ENCODE data around the gene KRTAP3-1. TPM values are rescaled to one million over a fixed set of nuclear protein-coding genes. Genes with fewer than 3 reads are reported as not detected.

Gene KRTAP3-1
- total and polyA plus RNA-seq, 8 donors: 0.19 TPM; not detected in 7

GRCh38 chr17:40997361-40997760 lies 11.6 kb downstream of the KRTAP3-1 start:
- H3K9me3 ChIP-seq: no peaks in the 10 kb centered on the region
- 59% methylated on average over 2 of the region's 2 CpGs for WGBS, 2 donors
- no peak for FAIRE-seq

GRCh38 chr17:40996829-40997228 lies 12.1 kb downstream of the KRTAP3-1 start:
- intact Hi-C loops (cut with DNase I): no loop called here
- WGBS, 2 donors: 68 to 78% methylated on average over 4 of the region's 4 CpGs

More at GRCh38 chr17:40997361-40997760, 11.6 kb downstream of the KRTAP3-1 start:
- no peak for DNase-seq
- Histone ChIP-seq H3K27me3 (no peaks in the 10 kb centered on the region), H3K36me3 (no peaks in the 10 kb centered on the region), H3K4me3 (no peak overlapping the region), H3K4me1 (no peaks in the 10 kb centered on the region), H3K27ac (no peak overlapping the region)
- intact Hi-C loops (cut with DNase I): no loop called here
- no peak for ATAC-seq
- no peak for TF ChIP-seq CTCF (IDR thresholded peaks at IDR 0.05)

GRCh38 chr17:40995116-40995515 lies 13.8 kb downstream of the KRTAP3-1 start:
- Histone ChIP-seq H3K27me3 (no peaks in the 10 kb centered on the region), H3K4me3 (no peak overlapping the region), H3K9me3 (no peaks in the 10 kb centered on the region), H3K27ac (no peak overlapping the region), H3K4me1 (no peaks in the 10 kb centered on the region), H3K36me3 (no peaks in the 10 kb centered on the region)
- intact Hi-C loops (cut with DNase I): no loop called here
- no peak for TF ChIP-seq CTCF (IDR thresholded peaks at IDR 0.05)
- 24 to 29% methylated on average over 1 of the region's 1 CpG for WGBS, 2 donors
- DNase-seq (no peak), ATAC-seq (no peak), FAIRE-seq (no peak)

More at GRCh38 chr17:40996829-40997228, 12.1 kb downstream of the KRTAP3-1 start:
- no peak for TF ChIP-seq CTCF (IDR thresholded peaks at IDR 0.05)
- Histone ChIP-seq H3K4me3 (no peak overlapping the region), H3K27me3 (no peaks in the 10 kb centered on the region), H3K4me1 (no peaks in the 10 kb centered on the region), H3K36me3 (no peaks in the 10 kb centered on the region), H3K27ac (no peak overlapping the region), H3K9me3 (no peaks in the 10 kb centered on the region)
- no peak for FAIRE-seq
- no peak for ATAC-seq
- DNase-seq: no peak

- no peak for TF ChIP-seq CTCF (IDR thresholded peaks at IDR 0.05)
- H3K4me1 ChIP-seq: no peaks in the 10 kb centered on the region
- H3K27me3 ChIP-seq: no peaks in the 10 kb centered on the region
- no peak for ATAC-seq
- no peak for FAIRE-seq
- no peaks in the 10 kb centered on the region for H3K9me3 ChIP-seq
- 56 to 71% methylated on average over 4 of the region's 4 CpGs for WGBS, 2 donors
- intact Hi-C loops (cut with DNase I): no loop called here
- H3K4me3 ChIP-seq: no peak within 1 kb of the TSS
- no peak within 1 kb of the TSS for H3K27ac ChIP-seq
- no peak for DNase-seq
- no peaks in the 10 kb centered on the region for H3K36me3 ChIP-seq
Observed at GRCh38 chr17:40993839-40994238, 15.1 kb downstream of the KRTAP3-1 start, which contains the start of gene KRTAP3-3. KRTAP3-3 (minus strand) TSS chr17:40994164; CDS start chr17:40994097, 67 bp downstream.

GRCh38 chr17:40993084-40993483 lies 15.8 kb downstream of the KRTAP3-1 start:
- H3K9me3 ChIP-seq: no peaks in the 10 kb centered on the region
- intact Hi-C loops (cut with DNase I): no loop called here
- no peak for ATAC-seq
- H3K4me3 ChIP-seq: no peak overlapping the region
- DNase-seq: no peak
- no peaks in the 10 kb centered on the region for H3K27me3 ChIP-seq
- no peaks in the 10 kb centered on the region for H3K4me1 ChIP-seq
- no peak overlapping the region for H3K27ac ChIP-seq
- FAIRE-seq: no peak
- H3K36me3 ChIP-seq: no peaks in the 10 kb centered on the region
- WGBS, 2 donors: 73 to 86% methylated on average over 2 of the region's 2 CpGs
- no peak for TF ChIP-seq CTCF (IDR thresholded peaks at IDR 0.05)

Data from pancreas (tissue), 10 donors.